H9 (cell line): ENCODE results near the gene TCFL5. TPM values are rescaled to one million over a fixed set of nuclear protein-coding genes. Genes with fewer than 3 reads are reported as not detected.

Experiments
- DNase-seq: peaks from one replicate; pipeline ENCODE4 v3.0.0-alpha.2; 2017
- H2AFZ ChIP-seq: one replicate; pipeline ENCODE4 v1.6.1; 2013; ENCODE audit warnings: mild to moderate bottlenecking, low read length, control low read depth, moderate library complexity
- H2AK5ac ChIP-seq: 2 replicates; pipeline ENCODE4 v1.6.1; 2013; ENCODE audit warnings: low read length, control low read depth, mixed read lengths; ENCODE audit not compliant: insufficient read length
- H2BK120ac ChIP-seq: one replicate; pipeline ENCODE4 v1.6.1; 2013; ENCODE audit warnings: low read depth, mild to moderate bottlenecking, low read length, control low read depth, inconsistent platforms; ENCODE audit not compliant: poor library complexity, severe bottlenecking
- H2BK12ac ChIP-seq: 2 replicates; pipeline ENCODE4 v1.6.1; 2013; ENCODE audit warnings: low read length, control low read depth, mixed read lengths, low read depth; ENCODE audit not compliant: insufficient read length
- H2BK15ac ChIP-seq: 2 replicates; pipeline ENCODE4 v1.6.1; 2013; ENCODE audit warnings: low read depth, low read length, control low read depth
- H2BK20ac ChIP-seq: one replicate; pipeline ENCODE4 v1.6.1; 2013; ENCODE audit warnings: low read depth, mild to moderate bottlenecking, low read length, control low read depth, inconsistent platforms; ENCODE audit not compliant: poor library complexity, severe bottlenecking
- H2BK5ac ChIP-seq: 2 replicates; pipeline ENCODE4 v1.6.1; 2013; ENCODE audit warnings: low read length, control low read depth, mixed read lengths; ENCODE audit not compliant: insufficient read length
- H3K14ac ChIP-seq: 2 replicates; pipeline ENCODE4 v1.6.1; 2013; ENCODE audit warnings: low read length, control low read depth; ENCODE audit not compliant: insufficient read depth
- H3K18ac ChIP-seq: 2 replicates; pipeline ENCODE4 v1.6.1; 2013; ENCODE audit warnings: low read depth, mild to moderate bottlenecking, mixed read lengths, low read length, control low read depth; ENCODE audit not compliant: insufficient read length
- H3K23ac ChIP-seq: 2 replicates; pipeline ENCODE4 v1.6.1; 2013; ENCODE audit warnings: low read length, control low read depth, mixed read lengths, low read depth; ENCODE audit not compliant: insufficient read length
- H3K23me2 ChIP-seq: 2 replicates; pipeline ENCODE4 v1.6.1; 2013; ENCODE audit warnings: low read depth, mild to moderate bottlenecking, mixed read lengths, low read length, control low read depth; ENCODE audit not compliant: insufficient read length, poor library complexity, severe bottlenecking
- H3K27ac ChIP-seq: 2 replicates; pipeline ENCODE4 v1.5.1; 2013; ENCODE audit warnings: low read length, control low read depth, mixed read lengths, low read depth; ENCODE audit not compliant: insufficient read length
- H3K27me3 ChIP-seq: 2 replicates; pipeline ENCODE4 v1.6.1; 2013; ENCODE audit warnings: low read length, control low read depth, inconsistent platforms; ENCODE audit not compliant: insufficient read depth
- H3K4ac ChIP-seq: 2 replicates; pipeline ENCODE4 v1.6.1; 2013; ENCODE audit warnings: low read depth, mild to moderate bottlenecking, control low read depth, inconsistent platforms, low read length, moderate library complexity
- H3K4me1 ChIP-seq: 2 replicates; pipeline ENCODE4 v1.6.1; 2013; ENCODE audit warnings: low read length, control low read depth, inconsistent platforms; ENCODE audit not compliant: insufficient read depth
- H3K4me2 ChIP-seq: 2 replicates; pipeline ENCODE4 v1.6.1; 2013; ENCODE audit warnings: low read length, control low read depth, mixed read lengths; ENCODE audit not compliant: insufficient read length, insufficient read depth
- H3K56ac ChIP-seq: 2 replicates; pipeline ENCODE4 v1.6.1; 2013; ENCODE audit warnings: low read depth, mild to moderate bottlenecking, mixed read lengths, low read length, control low read depth; ENCODE audit not compliant: insufficient read length
- H3K79me1 ChIP-seq: 2 replicates; pipeline ENCODE4 v1.6.1; 2013; ENCODE audit warnings: low read depth, mild to moderate bottlenecking, moderate library complexity, low read length, control low read depth, inconsistent platforms; ENCODE audit not compliant: insufficient read depth, poor library complexity, severe bottlenecking
- H3K79me2 ChIP-seq: 2 replicates; pipeline ENCODE4 v1.6.1; 2013; ENCODE audit warnings: low read length, control low read depth, inconsistent platforms; ENCODE audit not compliant: insufficient read depth
- H3K9ac ChIP-seq: 2 replicates; pipeline ENCODE4 v1.6.1; 2013; ENCODE audit warnings: low read length, control low read depth, mixed read lengths; ENCODE audit not compliant: insufficient read length; ENCODE audit errors: extremely low read depth
- H3K9me3 ChIP-seq: one replicate; pipeline ENCODE4 v1.6.1; 2013; ENCODE audit warnings: low read depth, low read length, inconsistent platforms; ENCODE audit not compliant: control insufficient read depth
- H3T11ph ChIP-seq: one replicate; pipeline ENCODE4 v1.6.1; 2013; ENCODE audit warnings: mild to moderate bottlenecking, low read length, control low read depth, inconsistent platforms
- H4K20me1 ChIP-seq: one replicate; pipeline ENCODE4 v1.6.1; 2013; ENCODE audit not compliant: control insufficient read depth, insufficient read length, insufficient read depth
- H4K5ac ChIP-seq: 2 replicates; pipeline ENCODE4 v1.6.1; 2013; ENCODE audit warnings: low read depth, mild to moderate bottlenecking, mixed read lengths, low read length, control low read depth; ENCODE audit not compliant: insufficient read length
- H4K8ac ChIP-seq: replicated peaks from 2 replicates; pipeline ENCODE4 v1.6.1; 2013; ENCODE audit warnings: low read length, control low read depth, mixed read lengths, low read depth; ENCODE audit not compliant: insufficient read length
- H4K91ac ChIP-seq: 2 replicates; pipeline ENCODE4 v1.6.1; 2013; ENCODE audit warnings: low read depth, mild to moderate bottlenecking, moderate library complexity, mixed read lengths, low read length, control low read depth; ENCODE audit not compliant: insufficient read length
- H3K27ac Mint-ChIP-seq, 3 experiments: 2 replicates in 2 of 3; 3 replicates in 1 of 3; pipeline ENCODE4 v1.8.0; 2020 to 2021; ENCODE audit warnings: mixed read lengths in 3 of 3, mild to moderate bottlenecking in 1 of 3, moderate library complexity in 1 of 3
- H3K27me3 Mint-ChIP-seq: 2 replicates; pipeline ENCODE4 v1.8.0; 2021; ENCODE audit warnings: low read depth, mild to moderate bottlenecking, moderate library complexity, mixed read lengths
- H3K36me3 Mint-ChIP-seq, 3 experiments: 2 replicates in 2 of 3; 3 replicates in 1 of 3; pipeline ENCODE4 v1.8.0; 2020 to 2021; ENCODE audit warnings: low read depth in 3 of 3, mixed read lengths in 3 of 3; ENCODE audit not compliant: insufficient read depth in 1 of 3
- H3K4me1 Mint-ChIP-seq, 2 experiments: 2 replicates each; pipeline ENCODE4 v1.8.0; 2020; ENCODE audit warnings: mixed read lengths in 2 of 2
- H3K4me3 Mint-ChIP-seq, 2 experiments: 2 replicates in 1 of 2; 3 replicates in 1 of 2; pipeline ENCODE4 v1.8.0; 2020 to 2021; ENCODE audit warnings: mild to moderate bottlenecking in 2 of 2, mixed read lengths in 2 of 2, moderate library complexity in 1 of 2
- H3K9me3 Mint-ChIP-seq, 2 experiments: 2 replicates in 1 of 2; 3 replicates in 1 of 2; pipeline ENCODE4 v1.8.0; 2020; ENCODE audit warnings: mild to moderate bottlenecking in 2 of 2, mixed read lengths in 2 of 2, moderate library complexity in 1 of 2
- CTCF ChIP-seq: fragments of 200-600 bp; sonication (generic); conservative IDR thresholded peaks from 3 replicates; pipeline ENCODE4 v1.8.0; 2021; ENCODE audit warnings: antibody characterized with exemption, mild to moderate bottlenecking
- WGBS: extraction: QIAGEN DNeasy Blood & Tissue Kit; methylation state at CpG from one replicate; pipeline ENCODE4 v1.1.7; 2013; ENCODE audit warnings: missing lambda C conversion rate, low lambda C conversion rate, mixed read lengths; ENCODE audit not compliant: insufficient read length; ENCODE audit errors: extremely low coverage; 5-methylcytosine and 5-hydroxymethylcytosine counted together
- total RNA-seq: library from RNA; stranded (reverse); gene quantifications from 2 replicates; pipeline ENCODE4 v1.2.1, GENCODE V29; 2021

Gene TCFL5
- total RNA-seq, 1 experiment from 2014 or later: 16.4 TPM

GRCh38 chr20:62825333-62825985 is 36.2 kb downstream of the TCFL5 start:
- Mint-ChIP-seq H3K9me3 (no peaks in the 10 kb centered on the region), H3K27ac (no peak overlapping the region), H3K4me3 (no peak overlapping the region), H3K36me3 (peaks cover 0 to 3% (median 0%) of the 10 kb centered on the region in 3 experiments; a peak in 1 of 7 replicates), H3K27me3 (no peaks in the 10 kb centered on the region), H3K4me1 (peaks cover 8 to 11% of the 10 kb centered on the region in 2 experiments)
- Histone ChIP-seq H2AK5ac (no peak overlapping the region), H3K4ac (no peak overlapping the region), H4K5ac (no peak overlapping the region), H3T11ph (no peak overlapping the region), H4K91ac (no peak overlapping the region), H2BK120ac (no peak overlapping the region), H4K8ac (no peak overlapping the region), H3K4me2 (no peak overlapping the region), H3K79me1 (no peaks in the 10 kb centered on the region), H3K18ac (no peak overlapping the region), H2BK15ac (no peak overlapping the region), H2BK5ac (no peak overlapping the region), H3K4me1 (no peaks in the 10 kb centered on the region; the same call in 1 of the 2 replicates), H3K14ac (no peak overlapping the region), H3K23me2 (no peaks in the 10 kb centered on the region), H2AFZ (no peak overlapping the region), H3K56ac (no peak overlapping the region), H2BK20ac (no peak overlapping the region), H4K20me1 (no peaks in the 10 kb centered on the region), H3K23ac (no peak overlapping the region), H2BK12ac (no peak overlapping the region), H3K9ac (no peak overlapping the region), H3K27ac (no peak overlapping the region), H3K27me3 (no peaks in the 10 kb centered on the region), H3K79me2 (no peaks in the 10 kb centered on the region), H3K9me3 (no peaks in the 10 kb centered on the region)
- no peak for DNase-seq
- no peak for TF ChIP-seq CTCF
- no CpG with 5 or more reads among the region's 22 CpGs for WGBS
